ENCODE results near the gene PLA2G4F.

- no peak for TF ChIP-seq POLR2A (IDR thresholded peaks at IDR 0.05)
- TF ChIP-seq CTCF (IDR thresholded peaks at IDR 0.05), result no peak
These were observed 12.4 kb downstream of the PLA2G4F start for GRCh38 chr15:42143866-42144625.
